ENCODE measurements around the gene BDNF.
"Not testable (repeated sequence)": the region's sequence is repeated elsewhere in the genome, so short reads cannot be mapped to it uniquely, and the experiment has no call there.

BDNF gene

GRCh38 chr11:27642954-27643353 is 57.3 kb downstream of the BDNF start:
- TF ChIP-seq CTCF (IDR thresholded peaks at IDR 0.05; ENCODE audit: insufficient read depth, low read depth, low read length, missing control alignments): no peak
- H3K4me3 ChIP-seq (ENCODE audit: low read depth, low read length): no peak overlapping the region
- no peak for DNase-seq (ENCODE audit: low read depth)

- no peak for DNase-seq (ENCODE audit: low read depth)
- no peak for TF ChIP-seq CTCF (IDR thresholded peaks at IDR 0.05; ENCODE audit: insufficient read depth, low read depth, low read length, missing control alignments)
- no peak overlapping the region for H3K4me3 ChIP-seq (ENCODE audit: low read depth, low read length)
These were observed 59.3 kb downstream of the BDNF start for GRCh38 chr11:27640954-27641353.

GRCh38 chr11:27635567-27636037 is 64.7 kb downstream of the BDNF start:
- H3K4me3 ChIP-seq (ENCODE audit: low read depth, low read length): no peak overlapping the region
- no peak for DNase-seq (ENCODE audit: low read depth)
- no peak for TF ChIP-seq CTCF (IDR thresholded peaks at IDR 0.05; ENCODE audit: insufficient read depth, low read depth, low read length, missing control alignments)

- not testable (repeated sequence) for H3K4me3 ChIP-seq (ENCODE audit: low read depth, low read length)
These were observed 65.5 kb downstream of the BDNF start for GRCh38 chr11:27634776-27635175.

GRCh38 chr11:27634282-27634681 is 66.0 kb downstream of the BDNF start:
- H3K4me3 ChIP-seq (ENCODE audit: low read depth, low read length); DNase-seq (ENCODE audit: low read depth): not testable (repeated sequence)

More at GRCh38 chr11:27634776-27635175, 65.5 kb downstream of the BDNF start:
- not testable (repeated sequence) for DNase-seq (ENCODE audit: low read depth)

GRCh38 chr11:27629023-27629422 is 71.2 kb downstream of the BDNF start:
- H3K4me3 ChIP-seq (ENCODE audit: low read depth, low read length); DNase-seq (ENCODE audit: low read depth): not testable (repeated sequence)

GRCh38 chr11:27627979-27628378 is 72.3 kb downstream of the BDNF start:
- no peak for TF ChIP-seq CTCF (IDR thresholded peaks at IDR 0.05; ENCODE audit: insufficient read depth, low read depth, low read length, missing control alignments)

GRCh38 chr11:27626938-27627586 is 73.2 kb downstream of the BDNF start:
- H3K4me3 ChIP-seq (ENCODE audit: low read depth, low read length): no peak overlapping the region
- no peak for DNase-seq (ENCODE audit: low read depth)
- TF ChIP-seq CTCF (IDR thresholded peaks at IDR 0.05; ENCODE audit: insufficient read depth, low read depth, low read length, missing control alignments): no peak

More at GRCh38 chr11:27627979-27628378, 72.3 kb downstream of the BDNF start:
- DNase-seq (ENCODE audit: low read depth): no peak
- H3K4me3 ChIP-seq (ENCODE audit: low read depth, low read length): no peak overlapping the region

All from GM12865 (cell line).